Neural progenitor cell (in vitro differentiated cells): ENCODE data around the gene ACP3. TPM values are rescaled to one million over a fixed set of nuclear protein-coding genes. Genes with fewer than 3 reads are reported as not detected.

ENCODE experiments used
- DNase-seq: peaks from one replicate; pipeline ENCODE4 v3.0.0-alpha.2; 2016; ENCODE audit warnings: low spot score
- H2AFZ ChIP-seq: fragments of 200-600 bp; sonication (generic); replicated peaks from 2 replicates; pipeline ENCODE4 v1.6.1; 2016; ENCODE audit warnings: antibody characterized with exemption
- H3F3A ChIP-seq: fragments of 200-600 bp; sonication (generic); 2 replicates; pipeline ENCODE4 v1.6.1; 2016; ENCODE audit warnings: antibody characterized with exemption, low read depth
- H3K27ac ChIP-seq: fragments of 200-600 bp; sonication (generic); 2 replicates; pipeline ENCODE4 v1.5.1; 2016; ENCODE audit warnings: mild to moderate bottlenecking
- H3K27me3 ChIP-seq: fragments of 200-600 bp; sonication (generic); 2 replicates; pipeline ENCODE4 v1.6.1; 2016; ENCODE audit warnings: mild to moderate bottlenecking, moderate library complexity
- H3K36me3 ChIP-seq: fragments of 200-600 bp; sonication (generic); 2 replicates; pipeline ENCODE4 v1.5.1; 2016
- H3K4me1 ChIP-seq: fragments of 200-600 bp; sonication (generic); 2 replicates; pipeline ENCODE4 v1.6.1; 2016; ENCODE audit warnings: mixed run types
- H3K4me2 ChIP-seq: fragments of 200-600 bp; sonication (generic); 2 replicates; pipeline ENCODE4 v1.6.1; 2016
- H3K4me3 ChIP-seq: fragments of 200-600 bp; sonication (generic); 2 replicates; pipeline ENCODE4 v1.5.1; 2016
- H3K79me2 ChIP-seq: fragments of 200-600 bp; sonication (generic); 2 replicates; pipeline ENCODE4 v1.6.1; 2016; ENCODE audit warnings: low read depth
- H3K9ac ChIP-seq: fragments of 200-600 bp; sonication (generic); 2 replicates; pipeline ENCODE4 v1.6.1; 2016
- H3K9me3 ChIP-seq: fragments of 200-600 bp; sonication (generic); 2 replicates; pipeline ENCODE4 v1.5.1; 2016; ENCODE audit warnings: low read depth
- H4K20me1 ChIP-seq: fragments of 200-600 bp; sonication (generic); 2 replicates; pipeline ENCODE4 v1.6.1; 2016; ENCODE audit warnings: low read depth
- H3K27ac Mint-ChIP-seq: 3 replicates; pipeline ENCODE4 v1.8.0; 2021; ENCODE audit warnings: mixed read lengths
- H3K27me3 Mint-ChIP-seq: 2 replicates; pipeline ENCODE4 v1.8.0; 2022; ENCODE audit warnings: low read depth, mild to moderate bottlenecking, inconsistent platforms, moderate library complexity, mixed read lengths; ENCODE audit not compliant: insufficient read depth
- H3K36me3 Mint-ChIP-seq: 3 replicates; pipeline ENCODE4 v1.8.0; 2021; ENCODE audit warnings: mixed read lengths
- H3K4me1 Mint-ChIP-seq: 3 replicates; pipeline ENCODE4 v1.8.0; 2021; ENCODE audit warnings: mixed read lengths
- H3K4me3 Mint-ChIP-seq: 3 replicates; pipeline ENCODE4 v1.8.0; 2021; ENCODE audit warnings: mild to moderate bottlenecking, moderate library complexity, mixed read lengths
- H3K9me3 Mint-ChIP-seq: 3 replicates; pipeline ENCODE4 v1.8.0; 2020; ENCODE audit warnings: mixed read lengths
- EZH2 ChIP-seq: fragments of 200-600 bp; sonication (generic); IDR thresholded peaks from 2 replicates; pipeline ENCODE4 v1.6.1; 2017; ENCODE audit warnings: antibody characterized with exemption, mild to moderate bottlenecking, moderate library complexity
- EZH2phosphoT487 ChIP-seq: fragments of 200-600 bp; sonication (generic); IDR thresholded peaks from 2 replicates; pipeline ENCODE4 v1.6.1; 2017; ENCODE audit warnings: antibody characterized with exemption
- total RNA-seq: library from RNA; depleted of rRNA; stranded (reverse); fragments of >200 nt; gene quantifications from 2 replicates; pipeline ENCODE4 v1.2.3, GENCODE V29; 2015; ENCODE audit warnings: low replicate concordance
- TF ChIP-seq, protein P1 (sequence below): fragments of 200-600 bp; sonication (generic); IDR thresholded peaks from 2 replicates; pipeline ENCODE4 v1.5.1; 2017; ENCODE audit warnings: antibody characterized with exemption, mild to moderate bottlenecking

ACP3 gene
- total RNA-seq, 1 donor from 2014 or later: not detected

- Histone ChIP-seq H3K9ac (no peak overlapping the region), H3K27ac (no peak overlapping the region), H3K27me3 (no peaks in the 10 kb centered on the region), H3K4me3 (no peak overlapping the region), H4K20me1 (no peaks in the 10 kb centered on the region), H3K79me2 (no peaks in the 10 kb centered on the region), H3K9me3 (no peaks in the 10 kb centered on the region), H3K4me1 (no peaks in the 10 kb centered on the region), H3K36me3 (no peaks in the 10 kb centered on the region), H3K4me2 (no peak overlapping the region), H2AFZ (no peak overlapping the region), H3F3A (no peaks in the 10 kb centered on the region)
- peaks cover 2% of the 10 kb centered on the region for H3K27me3 Mint-ChIP-seq
- no peak for DNase-seq
- no peaks in the 10 kb centered on the region for H3K4me1 Mint-ChIP-seq
- no peaks in the 10 kb centered on the region for H3K36me3 Mint-ChIP-seq
- TF ChIP-seq, protein P1, sequence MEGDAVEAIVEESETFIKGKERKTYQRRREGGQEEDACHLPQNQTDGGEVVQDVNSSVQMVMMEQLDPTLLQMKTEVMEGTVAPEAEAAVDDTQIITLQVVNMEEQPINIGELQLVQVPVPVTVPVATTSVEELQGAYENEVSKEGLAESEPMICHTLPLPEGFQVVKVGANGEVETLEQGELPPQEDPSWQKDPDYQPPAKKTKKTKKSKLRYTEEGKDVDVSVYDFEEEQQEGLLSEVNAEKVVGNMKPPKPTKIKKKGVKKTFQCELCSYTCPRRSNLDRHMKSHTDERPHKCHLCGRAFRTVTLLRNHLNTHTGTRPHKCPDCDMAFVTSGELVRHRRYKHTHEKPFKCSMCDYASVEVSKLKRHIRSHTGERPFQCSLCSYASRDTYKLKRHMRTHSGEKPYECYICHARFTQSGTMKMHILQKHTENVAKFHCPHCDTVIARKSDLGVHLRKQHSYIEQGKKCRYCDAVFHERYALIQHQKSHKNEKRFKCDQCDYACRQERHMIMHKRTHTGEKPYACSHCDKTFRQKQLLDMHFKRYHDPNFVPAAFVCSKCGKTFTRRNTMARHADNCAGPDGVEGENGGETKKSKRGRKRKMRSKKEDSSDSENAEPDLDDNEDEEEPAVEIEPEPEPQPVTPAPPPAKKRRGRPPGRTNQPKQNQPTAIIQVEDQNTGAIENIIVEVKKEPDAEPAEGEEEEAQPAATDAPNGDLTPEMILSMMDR: no peak
- TF ChIP-seq EZH2phosphoT487: no peak
- TF ChIP-seq EZH2: no peak
- H3K4me3 Mint-ChIP-seq: no peak overlapping the region
- H3K27ac Mint-ChIP-seq: no peak overlapping the region
- no peaks in the 10 kb centered on the region for H3K9me3 Mint-ChIP-seq
Measured at GRCh38 chr3:132405188-132405587, 88.0 kb downstream of the ACP3 start.

DNA sequence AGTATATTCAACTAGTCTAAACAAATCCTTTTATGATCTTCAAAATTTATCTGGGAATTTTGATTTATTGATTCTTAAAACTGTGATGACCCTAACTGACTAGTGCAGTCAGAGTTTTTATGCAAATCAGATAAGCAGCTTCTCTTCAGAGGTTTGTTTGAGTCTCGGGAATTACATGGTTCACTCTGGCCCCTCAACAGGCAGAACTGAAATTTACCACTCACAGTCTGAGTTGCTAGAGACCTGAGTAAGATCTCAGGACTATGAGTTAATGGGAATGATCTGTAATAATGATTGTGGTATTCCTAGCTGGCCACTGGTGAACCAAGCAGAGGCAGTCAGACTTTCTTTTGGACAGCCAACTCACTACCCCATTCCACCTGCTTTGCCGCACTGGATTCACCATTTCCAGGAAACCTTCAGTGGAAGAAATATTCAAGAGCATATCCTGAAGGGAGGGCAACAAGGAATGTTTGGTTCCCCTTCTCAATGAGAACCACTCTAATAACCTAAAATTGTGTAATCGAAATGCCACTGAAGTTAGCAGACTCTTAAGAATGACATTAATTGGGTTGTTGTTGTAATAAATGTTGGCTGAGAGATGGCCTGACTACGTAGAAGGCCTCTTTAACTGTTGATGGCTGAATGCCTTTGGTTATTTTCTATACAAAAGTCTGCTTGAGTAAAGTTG, 88.5 kb downstream of the ACP3 start:
- Mint-ChIP-seq H3K27ac (no peak overlapping the region), H3K9me3 (no peaks in the 10 kb centered on the region), H3K4me3 (no peak overlapping the region), H3K36me3 (no peaks in the 10 kb centered on the region), H3K4me1 (no peaks in the 10 kb centered on the region), H3K27me3 (peaks cover 2% of the 10 kb centered on the region)
- Histone ChIP-seq H3F3A (no peaks in the 10 kb centered on the region), H3K36me3 (no peaks in the 10 kb centered on the region), H4K20me1 (no peaks in the 10 kb centered on the region), H3K4me1 (no peaks in the 10 kb centered on the region), H3K4me2 (no peak overlapping the region), H3K4me3 (no peak overlapping the region), H3K9ac (no peak overlapping the region), H3K27ac (no peak overlapping the region), H3K79me2 (no peaks in the 10 kb centered on the region), H3K27me3 (no peaks in the 10 kb centered on the region), H3K9me3 (no peaks in the 10 kb centered on the region), H2AFZ (no peak overlapping the region)
- TF ChIP-seq EZH2phosphoT487 (no peak), EZH2 (no peak)
- TF ChIP-seq, protein P1: no peak
- no peak for DNase-seq

DNA sequence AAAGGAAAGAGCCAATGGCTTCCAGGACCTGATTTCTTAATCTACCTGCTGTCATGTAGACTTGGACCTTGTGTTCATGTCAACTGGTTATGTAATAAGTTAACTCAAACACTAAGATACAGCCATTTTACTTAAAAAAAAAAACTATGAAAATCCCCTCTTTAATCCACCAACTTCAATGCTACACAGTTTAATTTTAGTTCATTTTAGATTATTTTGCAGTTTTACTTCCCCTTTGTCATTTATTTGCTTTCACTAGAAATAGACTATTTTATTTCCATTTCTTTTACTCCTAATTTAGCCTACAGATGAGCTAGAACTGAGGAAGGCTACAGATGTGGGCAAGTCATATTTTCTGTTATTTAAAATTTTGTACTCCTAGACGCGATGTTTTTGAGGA, 89.4 kb downstream of the ACP3 start:
- H3F3A ChIP-seq: no peaks in the 10 kb centered on the region
- Mint-ChIP-seq H3K4me1 (no peaks in the 10 kb centered on the region), H3K9me3 (no peaks in the 10 kb centered on the region), H3K36me3 (no peaks in the 10 kb centered on the region), H3K27ac (no peak overlapping the region), H3K27me3 (peaks cover 2% of the 10 kb centered on the region), H3K4me3 (no peak overlapping the region)
- H3K79me2 ChIP-seq: no peaks in the 10 kb centered on the region
- H3K27me3 ChIP-seq: no peaks in the 10 kb centered on the region
- no peak overlapping the region for H3K4me2 ChIP-seq
- H3K9ac ChIP-seq: no peak overlapping the region
- TF ChIP-seq, protein P1: no peak
- no peak for TF ChIP-seq EZH2
- H3K27ac ChIP-seq: no peak overlapping the region
- no peaks in the 10 kb centered on the region for H3K4me1 ChIP-seq
- no peaks in the 10 kb centered on the region for H4K20me1 ChIP-seq
- H2AFZ ChIP-seq: no peak overlapping the region
- H3K4me3 ChIP-seq: no peak overlapping the region
- H3K36me3 ChIP-seq: no peaks in the 10 kb centered on the region
- no peak for DNase-seq
- no peaks in the 10 kb centered on the region for H3K9me3 ChIP-seq
